GM19025 (cell line): Measurements from ENCODE around the gene ST8SIA5.
"Not testable (repeated sequence)": the region's sequence is repeated elsewhere in the genome, so short reads cannot be mapped to it uniquely, and the experiment has no call there.

ENCODE experiments used
- ATAC-seq: cut with Tn5 transposase; IDR thresholded peaks from one replicate; pipeline ENCODE4 v1.9.1; 2021; ENCODE audit warnings: mild to moderate bottlenecking, low read depth, moderate library complexity; ENCODE audit not compliant: unreplicated experiment

Gene ST8SIA5, protein sequence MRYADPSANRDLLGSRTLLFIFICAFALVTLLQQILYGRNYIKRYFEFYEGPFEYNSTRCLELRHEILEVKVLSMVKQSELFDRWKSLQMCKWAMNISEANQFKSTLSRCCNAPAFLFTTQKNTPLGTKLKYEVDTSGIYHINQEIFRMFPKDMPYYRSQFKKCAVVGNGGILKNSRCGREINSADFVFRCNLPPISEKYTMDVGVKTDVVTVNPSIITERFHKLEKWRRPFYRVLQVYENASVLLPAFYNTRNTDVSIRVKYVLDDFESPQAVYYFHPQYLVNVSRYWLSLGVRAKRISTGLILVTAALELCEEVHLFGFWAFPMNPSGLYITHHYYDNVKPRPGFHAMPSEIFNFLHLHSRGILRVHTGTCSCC

DNA sequence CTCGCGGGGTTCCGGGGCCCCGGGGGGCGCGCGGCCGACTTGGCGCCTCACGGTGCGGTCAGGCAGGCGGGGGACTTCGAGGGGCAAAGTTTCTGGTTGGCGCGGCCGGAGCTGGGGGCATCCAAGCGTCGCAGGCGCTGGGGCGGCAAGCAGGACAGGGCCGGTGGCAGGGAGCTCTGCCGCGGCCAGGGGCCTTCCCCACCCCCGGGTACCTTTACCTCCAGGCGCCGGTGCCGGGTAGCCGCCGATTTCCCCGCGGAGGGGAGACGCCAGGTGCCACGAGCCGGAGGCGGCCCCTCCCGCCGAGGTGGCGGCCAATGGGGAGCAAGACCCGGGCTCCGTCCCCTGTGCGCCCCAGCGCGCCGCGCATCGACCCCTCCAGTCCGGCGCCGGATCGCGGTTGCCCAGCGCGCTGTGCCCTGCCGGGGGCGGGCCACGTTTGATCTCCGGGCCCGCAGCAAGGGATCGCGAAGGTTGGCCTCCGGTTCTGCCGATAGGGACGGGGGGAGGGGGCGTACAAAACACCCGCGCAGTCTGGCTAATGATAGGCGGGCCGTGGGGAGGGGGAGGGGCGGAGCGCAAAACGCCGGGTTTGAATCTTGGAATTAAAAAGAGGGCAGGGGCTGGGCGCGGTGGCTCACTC is at the start of gene ST8SIA5:
Gene ST8SIA5, minus strand, starts transcription at position 495 of the 643 bp plus-strand sequence. CDS start 545 bp downstream, outside the sequence.
- no peak for ATAC-seq

DNA sequence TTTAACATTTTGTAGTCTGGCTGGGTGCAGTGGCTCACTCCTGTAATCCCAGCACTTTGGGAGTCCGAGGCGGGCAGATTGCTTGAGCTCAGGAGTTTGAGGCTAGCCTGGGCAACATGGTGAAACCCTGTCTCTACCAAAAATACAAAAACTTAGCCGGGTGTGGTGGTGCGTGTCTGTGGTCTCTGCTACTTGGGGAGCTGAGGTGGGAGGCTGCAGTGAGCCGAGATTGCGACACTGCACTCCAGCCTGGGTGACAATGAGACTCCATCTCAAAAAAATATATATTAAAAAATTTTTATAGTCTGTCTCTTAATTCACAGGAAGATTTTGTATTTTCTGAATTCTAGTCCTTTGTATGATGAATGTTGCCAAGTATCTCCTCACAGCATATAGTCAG is 39.1 kb upstream of the ST8SIA5 start:
- ATAC-seq, result not testable (repeated sequence)

DNA sequence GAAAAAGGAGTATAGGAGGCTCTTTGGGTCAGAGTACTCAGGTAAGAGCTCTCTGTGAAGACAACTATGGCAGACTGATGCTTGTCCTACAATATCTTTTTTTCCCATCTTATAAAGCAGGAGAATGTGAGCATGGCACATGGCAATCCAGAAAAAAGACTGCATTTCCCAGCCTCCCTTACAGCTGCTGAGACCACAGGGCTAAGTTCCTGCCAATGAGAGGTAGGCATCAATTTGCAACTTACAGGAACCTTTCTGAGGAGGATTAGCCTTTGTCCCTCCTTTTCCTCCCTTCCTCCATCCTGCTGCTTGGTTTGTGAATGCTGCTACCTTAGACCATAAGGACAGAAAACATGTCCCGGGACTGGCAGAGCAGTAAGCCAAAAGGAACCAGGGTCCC is 37.8 kb upstream of the ST8SIA5 start:
- no peak for ATAC-seq

DNA sequence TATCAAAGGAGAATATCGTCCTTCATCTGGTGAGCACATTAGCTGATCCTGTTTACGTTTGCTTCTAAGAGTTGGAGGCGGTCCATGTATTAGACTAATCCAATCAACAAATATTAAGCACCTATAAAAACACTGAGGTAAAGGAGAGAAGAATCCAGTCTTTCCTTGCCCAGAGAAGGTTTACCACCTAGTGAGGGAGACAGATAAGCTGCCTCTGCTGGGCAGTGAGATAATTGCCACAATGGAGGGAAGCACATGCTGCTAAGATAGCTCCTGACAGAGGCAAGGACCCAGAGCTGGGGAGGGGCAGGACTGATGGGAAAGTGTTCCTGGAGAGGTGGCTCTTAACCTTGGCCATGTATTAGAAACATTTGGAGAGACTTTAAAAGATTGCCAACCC is 36.7 kb upstream of the ST8SIA5 start:
- ATAC-seq, result no peak

DNA sequence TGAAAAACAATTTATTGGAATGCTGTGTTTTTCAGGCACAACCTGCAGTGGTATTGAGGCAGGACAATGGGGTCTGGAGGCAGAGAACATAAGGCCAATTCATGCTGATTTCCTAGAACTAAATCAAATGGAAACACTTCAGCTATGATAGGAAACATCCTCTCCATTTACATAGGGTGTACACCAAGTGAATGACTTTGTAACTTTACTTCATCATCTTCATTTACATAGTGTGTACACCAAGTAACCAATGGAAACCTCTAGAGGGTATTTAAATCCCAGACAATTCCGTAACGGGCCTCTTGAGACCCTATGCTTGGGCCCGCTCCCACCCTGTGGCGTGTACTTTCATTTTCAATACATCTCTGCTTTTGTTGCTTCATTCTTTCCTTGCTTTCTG is 32.2 kb upstream of the ST8SIA5 start:
- ATAC-seq, result no peak

DNA sequence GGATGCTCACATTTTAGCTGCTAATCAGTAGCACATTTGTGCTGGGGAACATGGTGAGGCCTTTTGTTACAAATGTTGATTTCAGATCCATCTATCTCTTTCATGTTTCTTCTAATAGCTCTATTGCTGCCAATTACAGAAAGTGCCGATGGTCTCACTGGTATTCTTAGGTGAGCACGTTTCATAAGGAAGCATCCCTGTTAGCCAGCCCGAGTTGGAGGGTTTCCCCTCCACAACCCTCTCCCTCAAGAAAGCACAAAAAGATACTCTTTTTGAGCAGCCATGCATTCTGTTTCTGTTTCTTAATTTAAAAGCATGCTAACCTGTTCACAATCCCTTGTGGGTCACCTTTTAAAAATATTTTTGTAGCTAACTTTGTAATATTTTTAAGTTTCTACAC is 30.8 kb upstream of the ST8SIA5 start:
- ATAC-seq, result no peak

DNA sequence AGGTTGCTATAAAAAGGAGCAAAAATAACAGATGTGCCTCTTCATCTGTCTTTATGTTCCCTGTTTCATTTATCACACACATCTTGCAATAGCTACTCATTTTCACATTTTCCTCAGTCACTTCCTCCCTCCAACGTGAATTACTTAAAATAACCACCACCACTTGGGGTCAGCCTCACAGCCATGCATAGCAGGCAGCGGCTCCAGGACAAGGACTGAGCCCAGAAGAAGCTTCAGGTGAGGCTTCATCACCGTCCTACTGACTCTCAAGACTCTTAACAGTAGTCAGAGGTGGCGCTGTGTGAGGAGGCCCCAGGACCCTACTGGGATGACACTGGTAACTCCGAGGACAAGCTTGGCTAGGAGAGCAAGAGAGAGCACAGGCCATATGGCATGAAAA is 15.5 kb upstream of the ST8SIA5 start:
- ATAC-seq, result no peak

DNA sequence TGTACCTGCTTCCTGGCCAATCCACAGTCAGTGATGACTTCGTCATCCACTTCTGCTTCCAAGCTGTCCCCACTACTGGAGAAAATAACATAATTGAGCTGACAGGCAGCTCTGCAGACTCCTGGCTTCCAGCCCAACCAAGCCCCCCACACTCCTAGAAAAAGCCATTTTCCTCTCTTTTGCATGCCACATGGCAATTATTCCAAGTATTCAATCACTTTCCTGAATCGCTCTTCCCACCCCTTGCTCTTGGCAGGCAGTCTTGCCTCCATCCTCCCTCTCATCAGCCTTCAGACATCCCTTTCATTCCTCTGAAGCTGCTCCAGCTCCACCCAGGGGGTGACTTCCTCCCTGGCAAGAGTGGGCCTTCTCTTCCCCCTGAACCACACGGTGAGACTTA is 14.3 kb upstream of the ST8SIA5 start:
- ATAC-seq, result no peak

DNA sequence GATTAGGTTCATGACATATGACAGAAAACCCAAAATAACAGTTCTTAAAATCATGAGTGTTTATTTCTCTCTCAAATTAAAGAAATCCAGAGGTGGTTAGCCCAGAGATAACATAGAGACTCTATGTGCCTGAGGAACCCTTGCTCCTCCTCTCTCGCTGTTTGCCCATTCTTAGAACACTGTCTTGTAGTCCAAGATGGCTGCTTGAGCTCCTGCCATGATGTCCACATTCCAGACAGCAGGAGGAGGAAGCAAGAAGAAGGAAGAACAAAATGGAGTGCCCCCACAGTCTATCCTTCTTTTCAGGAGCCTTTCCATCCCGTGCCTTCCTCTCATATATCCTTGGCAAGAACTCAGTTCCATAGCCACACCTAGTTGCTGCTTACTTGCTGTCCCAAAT is 13.9 kb upstream of the ST8SIA5 start:
- ATAC-seq, result no peak

DNA sequence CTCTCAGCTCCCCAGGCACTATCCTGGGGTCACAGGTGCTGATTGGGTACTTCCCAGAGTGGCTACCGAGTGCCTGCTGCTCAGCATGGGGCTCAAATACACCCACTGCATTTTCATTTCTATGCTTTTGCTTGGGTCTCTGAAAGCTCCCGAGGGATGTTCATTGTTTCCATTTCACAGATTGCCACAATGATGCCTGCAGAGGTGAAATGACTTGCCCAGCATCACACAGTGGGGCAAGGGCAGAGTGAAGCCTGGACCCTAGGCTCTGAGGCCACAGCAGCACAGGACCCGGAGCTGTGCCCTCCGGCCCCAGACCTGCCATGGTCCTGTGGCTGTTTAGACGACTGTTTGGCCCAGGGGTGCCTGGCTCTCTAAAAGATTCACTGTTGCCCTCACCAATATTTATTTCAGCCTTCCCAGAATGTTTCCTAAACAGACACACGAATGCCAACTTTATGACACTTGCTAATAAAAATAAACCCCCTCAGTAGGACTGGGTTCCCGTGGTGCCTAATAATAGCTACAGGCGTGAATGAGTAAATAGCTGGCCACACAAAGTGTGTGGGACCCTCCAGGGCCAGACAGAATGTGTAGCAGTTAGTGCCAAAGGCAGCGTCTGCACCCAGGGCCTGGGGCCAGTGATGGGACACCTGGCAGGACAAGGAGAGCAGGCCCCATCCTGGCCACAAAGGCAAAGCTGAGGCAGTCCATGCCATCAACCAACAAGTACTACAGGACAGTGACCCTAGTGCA is 11.5 kb upstream of the ST8SIA5 start:
- no peak for ATAC-seq

DNA sequence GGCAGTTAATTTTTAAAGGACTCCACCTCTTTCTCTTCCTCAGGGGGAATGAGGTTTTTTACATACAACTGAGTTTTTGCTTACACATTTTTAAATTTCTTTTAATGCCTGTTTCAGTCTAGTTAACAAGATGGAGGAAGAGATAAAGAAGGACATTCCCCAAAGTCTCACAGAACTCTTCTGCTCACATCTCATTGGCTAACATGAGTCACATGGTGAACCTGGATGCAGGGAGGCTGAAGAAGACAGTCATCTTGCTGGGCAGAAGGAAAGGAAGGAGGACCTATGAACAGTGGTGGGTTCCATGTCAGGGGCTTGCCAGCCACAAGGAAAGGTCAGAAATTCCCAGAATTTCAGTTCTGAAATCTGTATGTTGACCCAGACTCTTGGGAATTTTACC is 10.4 kb upstream of the ST8SIA5 start:
- no peak for ATAC-seq

DNA sequence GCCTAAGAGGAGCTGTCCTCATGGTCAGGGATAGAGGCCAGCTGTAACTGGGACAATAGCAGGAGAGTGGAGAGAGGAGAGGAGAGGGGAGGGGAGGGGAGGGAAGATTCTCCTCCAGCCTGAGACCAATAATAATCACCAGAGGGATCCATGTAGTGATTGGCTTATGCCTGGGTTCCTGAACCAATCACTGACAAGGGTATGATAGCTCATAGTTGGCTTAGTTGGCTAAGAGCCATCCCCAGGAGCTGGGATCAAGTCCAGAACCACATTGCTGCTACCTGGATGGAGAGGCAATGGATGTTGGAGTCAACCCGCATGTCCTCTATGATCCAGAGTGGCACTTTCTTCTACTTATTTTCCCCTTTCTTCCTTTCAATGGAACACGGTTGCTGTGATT is 7.7 kb upstream of the ST8SIA5 start:
- ATAC-seq, result no peak

DNA sequence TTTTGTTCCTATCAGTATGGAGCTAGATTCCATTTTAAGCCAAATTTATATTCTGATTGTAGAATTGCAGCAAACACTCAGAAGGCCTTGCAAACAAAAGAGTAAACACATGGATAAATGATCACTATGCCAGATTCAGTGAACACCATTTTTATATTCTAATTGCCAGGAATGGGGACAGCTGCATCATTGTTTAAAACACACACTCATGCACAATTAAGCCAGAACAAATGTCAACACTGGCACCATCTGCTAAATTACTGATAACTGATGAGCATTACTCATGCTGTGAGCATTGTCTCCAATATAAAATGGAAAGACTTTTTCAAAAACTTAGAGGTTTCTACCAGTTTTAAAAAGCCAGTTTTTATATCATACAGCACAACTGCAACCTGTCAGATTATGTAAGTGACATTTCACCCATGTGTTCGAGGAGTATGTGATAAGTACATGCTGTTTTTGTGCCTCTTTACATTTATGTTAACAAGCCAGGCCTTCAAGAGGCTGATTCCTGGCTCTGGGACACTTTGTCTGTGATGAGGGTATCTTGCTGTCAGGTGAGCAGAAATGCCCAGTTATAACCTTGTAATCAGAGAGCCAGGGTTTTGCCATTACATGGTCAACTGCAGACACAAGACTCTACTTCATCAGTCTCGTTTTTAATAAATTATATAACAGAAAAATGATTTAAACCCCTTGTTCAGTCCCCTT is 4.4 kb upstream of the ST8SIA5 start:
- no peak for ATAC-seq

DNA sequence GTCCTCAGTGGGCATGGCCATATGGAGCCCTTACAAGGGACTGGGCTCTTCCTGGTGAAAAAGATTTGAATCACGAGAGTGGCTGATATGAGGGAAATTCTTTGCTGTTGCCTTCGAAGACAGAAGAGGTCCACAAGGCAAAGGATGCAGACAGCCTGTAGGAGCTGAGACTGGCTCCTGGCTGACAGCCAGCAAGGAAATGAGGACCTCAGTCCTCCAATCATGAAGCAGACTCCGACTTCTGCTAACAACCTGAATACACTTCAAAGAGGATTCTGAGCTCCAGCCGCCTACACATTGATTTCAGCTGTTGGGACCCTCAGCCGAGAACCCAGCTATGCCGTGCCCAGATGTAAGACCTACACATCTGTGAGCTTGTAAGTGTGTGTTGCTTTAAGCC is 3.0 kb upstream of the ST8SIA5 start:
- ATAC-seq, result no peak

DNA sequence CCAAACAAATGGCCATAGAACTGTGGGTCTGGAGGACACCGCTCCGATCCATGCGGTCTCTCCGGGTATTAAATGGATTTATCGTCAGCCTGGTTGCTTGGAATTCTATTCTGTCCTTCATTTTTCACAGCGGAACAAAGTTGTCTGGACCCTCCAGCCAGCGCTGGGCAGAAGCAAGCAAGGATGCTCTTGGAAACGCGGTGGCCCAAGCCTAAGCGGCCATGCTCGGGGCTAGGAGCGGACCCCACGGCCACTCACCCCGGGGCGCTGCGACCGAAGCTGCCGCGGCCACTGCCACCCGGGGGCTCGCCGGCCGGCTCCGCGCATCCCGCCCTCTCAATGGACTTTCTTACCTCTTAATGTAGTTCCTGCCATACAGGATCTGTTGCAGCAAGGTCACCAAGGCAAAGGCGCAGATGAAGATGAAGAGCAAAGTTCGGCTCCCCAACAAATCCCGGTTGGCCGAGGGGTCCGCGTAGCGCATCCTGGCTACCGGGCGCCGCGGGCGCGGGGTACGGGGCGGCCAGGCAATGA is 761 bp downstream of the ST8SIA5 start:
- no peak for ATAC-seq

DNA sequence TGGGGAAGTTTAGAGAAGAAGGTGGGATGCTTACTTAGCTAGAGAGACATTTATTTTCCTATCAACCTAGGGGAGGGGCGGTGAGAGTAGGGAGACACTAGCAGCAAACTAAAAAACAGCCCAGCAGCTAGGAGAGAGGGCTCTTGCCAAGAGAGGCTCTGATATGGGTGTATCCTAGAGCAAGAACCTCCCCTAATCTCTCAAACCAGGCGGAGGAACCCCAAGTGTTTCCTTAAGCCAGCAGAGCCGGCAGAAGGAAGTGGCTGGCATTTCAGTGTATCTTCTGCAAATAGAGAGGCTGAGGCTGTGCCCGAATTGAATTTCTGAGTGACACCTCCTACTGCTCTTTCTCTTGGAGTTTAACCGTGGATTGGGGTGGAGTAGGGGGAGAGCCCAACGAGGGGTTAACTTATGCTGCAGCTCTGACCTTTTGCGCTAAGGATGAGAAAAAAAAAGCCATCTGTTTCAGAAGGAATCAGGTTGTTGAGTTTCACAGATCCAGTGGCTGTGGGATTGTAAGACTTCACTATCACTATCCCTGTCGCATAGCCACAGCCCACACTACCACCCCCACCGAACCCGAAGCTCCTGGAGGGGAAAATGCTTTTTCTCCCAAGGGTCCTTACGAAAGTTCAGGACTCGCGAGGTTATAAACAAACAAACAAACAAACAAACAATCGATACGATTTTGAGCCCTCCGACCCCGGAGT is 1.4 kb downstream of the ST8SIA5 start:
- ATAC-seq, result no peak

DNA sequence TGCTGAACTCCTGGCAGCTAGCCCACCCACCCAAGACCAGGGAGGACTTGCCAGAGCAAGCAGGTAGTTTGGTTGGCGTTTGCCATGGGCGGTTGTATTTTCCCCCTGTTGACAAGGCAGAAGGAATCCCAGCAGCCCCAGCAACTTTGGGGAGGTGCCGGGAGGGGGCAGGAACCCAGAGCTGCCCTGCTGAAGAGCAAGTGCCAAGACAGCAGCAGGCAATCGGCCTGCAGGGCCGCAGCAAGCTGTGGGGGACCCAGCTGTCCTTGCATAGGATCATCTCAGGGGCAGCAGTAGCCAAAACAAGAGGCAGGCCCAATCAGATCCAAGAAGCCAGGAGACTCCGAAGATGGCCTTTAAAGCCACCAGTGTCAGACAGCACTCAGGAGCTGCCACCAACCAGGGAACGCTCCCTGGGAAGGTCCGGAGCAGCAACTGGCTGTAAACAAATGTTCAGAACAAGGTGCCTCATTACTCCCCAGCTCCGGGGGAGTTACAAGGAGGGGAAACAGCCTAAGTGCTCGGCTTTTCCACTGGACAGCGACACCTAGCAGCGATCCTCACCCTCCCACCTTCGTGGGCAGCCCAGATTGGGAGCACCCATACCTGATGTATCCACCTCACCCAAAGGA is 2.1 kb downstream of the ST8SIA5 start:
- no peak for ATAC-seq

DNA sequence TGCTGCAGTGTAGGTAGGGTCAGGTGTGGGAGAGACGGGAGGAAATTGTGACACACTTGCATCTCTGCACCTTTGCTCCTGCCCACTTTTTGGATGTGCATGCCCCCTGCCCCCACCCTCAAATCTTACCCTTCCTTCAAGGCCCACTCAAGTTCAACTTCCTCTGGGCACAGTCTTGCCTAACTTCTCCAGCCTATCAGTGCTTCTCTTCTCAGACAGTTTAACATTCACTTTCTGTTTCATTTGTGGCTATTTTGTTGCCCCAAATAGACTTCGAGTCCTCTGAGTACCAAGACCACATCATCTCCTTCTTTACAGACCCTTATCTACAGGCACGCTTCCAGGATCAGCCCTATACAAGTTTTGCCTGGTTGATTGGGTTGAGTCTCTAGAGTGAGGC is 2.7 kb downstream of the ST8SIA5 start:
- ATAC-seq, result peak; percentile 59

DNA sequence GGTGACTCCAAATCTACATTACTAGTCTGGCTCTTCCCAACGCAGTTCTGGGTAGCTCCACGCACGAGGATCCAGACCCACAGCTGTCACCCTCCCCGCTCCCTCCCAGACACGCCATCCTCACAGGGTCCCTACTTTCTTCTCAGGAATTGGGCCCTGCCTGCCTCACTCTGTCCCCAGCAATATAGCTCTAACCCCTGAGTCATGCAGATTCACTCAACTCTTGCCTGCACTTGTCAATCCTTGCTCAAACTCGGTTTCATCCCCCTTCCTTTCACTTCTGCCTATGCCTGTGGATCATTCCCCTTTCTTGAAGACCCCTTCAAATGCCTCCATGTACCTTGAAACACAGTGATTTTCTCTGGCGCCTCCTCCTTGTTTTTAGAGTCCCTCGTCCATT is 5.0 kb downstream of the ST8SIA5 start:
- no peak for ATAC-seq

DNA sequence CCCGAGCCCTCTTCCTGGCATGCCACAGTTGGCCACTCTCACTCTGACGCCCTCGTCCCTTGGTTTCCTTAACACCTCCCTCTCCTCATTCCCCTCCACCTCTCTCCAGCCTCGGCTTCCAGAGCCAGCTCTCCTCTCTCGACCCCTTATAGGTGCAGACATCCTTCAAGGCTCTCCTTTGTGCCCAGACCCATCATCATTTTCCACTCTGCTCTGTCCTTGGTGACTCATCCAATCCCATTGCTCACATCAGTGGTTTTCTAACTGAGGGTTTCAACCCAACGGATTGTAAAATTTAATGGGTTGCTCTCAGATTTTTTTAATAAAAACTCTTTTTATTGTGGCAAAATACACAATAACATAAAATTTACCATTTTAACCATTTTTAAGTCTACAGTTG is 6.2 kb downstream of the ST8SIA5 start:
- no peak for ATAC-seq
